HUES64 (cell line): ENCODE results near the gene CHST11.

Experiments used
- H3K27ac ChIP-seq: 2 replicates; pipeline ENCODE4 v1.7.0; 2013; ENCODE audit warnings: low read depth, low read length, inconsistent platforms
- H3K27me3 ChIP-seq: 2 replicates; pipeline ENCODE4 v1.6.1; 2013; ENCODE audit warnings: mild to moderate bottlenecking, low read length; ENCODE audit not compliant: insufficient read depth
- H3K36me3 ChIP-seq: 2 replicates; pipeline ENCODE4 v1.6.1; 2013; ENCODE audit warnings: mild to moderate bottlenecking, low read length; ENCODE audit not compliant: insufficient read depth
- H3K4me1 ChIP-seq: 2 replicates; pipeline ENCODE4 v1.6.1; 2013; ENCODE audit warnings: mild to moderate bottlenecking, low read length, moderate library complexity; ENCODE audit not compliant: insufficient read depth
- H3K4me3 ChIP-seq: 2 replicates; pipeline ENCODE4 v1.5.1; 2013; ENCODE audit warnings: mild to moderate bottlenecking, low read length, moderate library complexity
- H3K9ac ChIP-seq: 2 replicates; pipeline ENCODE4 v1.6.1; 2013; ENCODE audit warnings: mild to moderate bottlenecking, low read depth, low read length
- H3K9me3 ChIP-seq: 2 replicates; pipeline ENCODE4 v1.6.1; 2013; ENCODE audit warnings: low read depth, low read length; ENCODE audit not compliant: insufficient read depth
- WGBS: fragments of 150-250, 120-280 bp; methylation state at CpG from one replicate; pipeline ENCODE4 v1.1.7; 2013; ENCODE audit warnings: missing lambda C conversion rate; 5-methylcytosine and 5-hydroxymethylcytosine counted together

CHST11 gene

DNA sequence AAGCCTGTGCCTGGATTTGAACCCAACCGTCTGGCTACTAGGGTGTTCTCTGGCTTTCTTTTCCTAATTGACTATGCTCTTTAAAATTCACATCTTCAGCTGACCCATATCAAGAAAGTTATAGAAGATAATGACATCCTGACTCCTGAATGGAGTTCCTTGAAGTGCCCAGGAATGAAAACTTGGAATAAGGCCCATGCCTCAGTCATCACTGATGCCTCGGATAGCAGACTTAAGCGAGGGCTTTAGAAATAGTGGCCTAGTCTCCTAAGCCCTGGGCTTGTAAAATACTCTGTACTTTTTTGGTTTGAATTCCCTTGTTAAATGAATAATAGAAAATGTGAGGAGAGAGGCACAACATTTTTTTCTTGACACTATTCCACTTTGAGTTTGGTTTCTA lies 39.0 kb downstream of the CHST11 start:
- Histone ChIP-seq H3K9me3 (no peaks in the 10 kb centered on the region), H3K27me3 (no peaks in the 10 kb centered on the region), H3K4me1 (peaks cover 13% of the 10 kb centered on the region), H3K36me3 (no peaks in the 10 kb centered on the region), H3K27ac (no peak overlapping the region), H3K9ac (no peak overlapping the region), H3K4me3 (no peak overlapping the region)
- WGBS, result 93% methylated on average over 3 of the region's 3 CpGs

DNA sequence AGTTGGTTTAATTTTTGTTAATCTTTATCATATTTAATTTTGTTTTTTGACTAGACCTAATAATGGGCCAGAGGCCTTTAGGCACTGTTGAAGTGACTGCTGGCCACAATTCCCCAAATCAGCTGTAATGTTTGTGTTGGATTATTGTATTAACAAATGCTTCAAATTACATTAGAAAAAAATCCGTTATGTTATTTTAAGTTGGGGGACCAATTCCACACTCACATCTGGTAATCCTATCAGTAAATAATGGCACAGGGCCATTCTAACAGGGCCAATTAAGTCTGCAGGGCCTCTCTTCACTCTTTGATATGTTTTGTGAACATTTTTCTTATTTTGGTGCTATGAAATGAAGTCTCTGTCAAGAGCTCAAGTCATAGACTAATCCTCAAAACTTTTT lies 39.6 kb downstream of the CHST11 start:
- H3K27ac ChIP-seq, result no peak overlapping the region
- H3K9me3 ChIP-seq, result no peaks in the 10 kb centered on the region
- H3K27me3 ChIP-seq, result no peaks in the 10 kb centered on the region
- H3K9ac ChIP-seq, result no peak overlapping the region
- no peaks in the 10 kb centered on the region for H3K36me3 ChIP-seq
- WGBS, result 100% methylated on average over 1 of the region's 1 CpG
- H3K4me1 ChIP-seq, result peaks cover 17% of the 10 kb centered on the region
- H3K4me3 ChIP-seq, result no peak overlapping the region

DNA sequence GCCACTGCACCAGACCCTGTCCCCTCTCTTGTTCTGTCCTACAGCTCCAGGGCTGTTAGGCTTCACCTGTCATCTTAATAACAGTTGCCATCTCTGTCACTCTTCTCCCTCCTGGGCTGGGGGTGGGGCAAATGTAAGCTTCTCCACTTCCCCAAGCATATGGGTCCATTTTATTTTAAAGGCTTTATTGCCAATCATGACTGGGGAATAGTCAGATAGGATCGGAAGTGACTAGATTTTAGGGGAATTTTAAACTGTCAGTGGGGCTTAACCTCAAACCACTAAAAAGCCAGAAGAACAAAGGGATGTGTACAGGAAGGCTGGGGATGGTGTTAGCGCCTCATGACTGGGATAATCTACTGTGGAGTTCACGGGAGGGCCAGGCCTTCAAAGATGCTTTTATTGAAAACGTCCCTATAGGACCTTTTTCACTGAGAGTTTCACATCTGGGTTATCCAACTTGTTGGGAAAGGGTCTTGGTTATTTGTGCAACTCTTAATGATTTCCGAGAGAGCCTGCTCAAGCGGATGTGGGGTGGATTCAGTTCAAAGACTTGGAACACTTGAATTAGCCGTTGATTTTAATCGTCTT lies 41.6 kb downstream of the CHST11 start:
- 90% methylated on average over 8 of the region's 8 CpGs for WGBS
- Histone ChIP-seq H3K36me3 (no peaks in the 10 kb centered on the region), H3K9me3 (no peaks in the 10 kb centered on the region), H3K27me3 (no peaks in the 10 kb centered on the region), H3K9ac (no peak overlapping the region), H3K4me1 (peaks cover 17% of the 10 kb centered on the region), H3K4me3 (no peak overlapping the region), H3K27ac (no peak overlapping the region)

DNA sequence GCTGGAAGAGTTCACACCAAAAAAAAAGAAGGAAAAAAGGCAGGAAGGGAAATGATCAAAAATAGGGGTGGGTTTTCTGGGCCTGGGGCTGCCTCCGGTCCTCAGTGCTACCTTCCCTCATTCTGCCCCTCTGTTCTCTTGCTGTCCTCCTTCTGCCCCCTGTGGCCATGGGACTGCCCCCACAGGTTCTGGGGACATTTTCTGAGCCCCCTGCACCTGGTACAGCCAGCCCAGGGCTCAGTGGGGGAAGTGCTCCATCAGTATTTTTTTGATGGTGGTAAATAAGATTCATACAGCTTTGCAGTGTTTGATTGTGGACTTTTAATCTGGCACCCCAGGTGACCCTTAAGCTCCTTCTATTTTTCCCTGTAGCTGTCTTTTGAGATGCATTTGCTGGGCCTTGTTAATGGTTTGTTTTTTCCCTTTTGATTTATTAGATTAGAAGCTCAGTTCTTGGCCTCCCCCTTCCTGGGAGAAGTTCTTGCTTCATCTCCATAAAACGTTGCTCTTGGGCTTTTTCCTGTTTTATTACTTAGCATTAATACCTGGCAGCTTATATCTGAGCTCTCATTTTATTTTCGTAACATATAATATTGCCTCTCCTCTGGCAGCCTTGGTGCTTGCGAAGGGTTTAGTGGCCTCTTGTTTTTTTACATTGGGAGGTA lies 43.1 kb downstream of the CHST11 start:
- H3K36me3 ChIP-seq, result no peaks in the 10 kb centered on the region
- WGBS, result 73% methylated on average over 4 of the region's 4 CpGs

DNA sequence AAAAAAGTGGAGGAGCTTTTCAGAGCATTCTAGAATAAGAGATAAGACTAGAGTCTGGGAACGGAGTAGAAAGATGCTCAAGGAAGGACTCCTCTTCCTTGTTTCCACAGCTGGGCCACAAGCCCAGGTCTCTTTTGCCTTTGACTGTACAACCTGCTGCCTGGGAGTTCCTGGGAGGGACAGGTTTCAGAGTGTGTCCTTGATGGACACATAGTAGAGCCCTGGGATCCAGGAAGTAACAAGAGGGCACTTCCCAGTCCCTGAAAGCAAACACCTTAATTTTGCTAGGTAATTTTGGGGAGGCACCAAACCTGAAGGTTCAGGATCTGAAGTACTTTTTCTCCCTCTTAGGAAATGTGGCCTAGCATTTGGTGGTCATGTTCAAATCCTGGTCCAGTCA lies 44.4 kb downstream of the CHST11 start:
- no peak overlapping the region for H3K9ac ChIP-seq
- 90% methylated on average over 1 of the region's 1 CpG for WGBS

More for the DNA sequence above, 43.1 kb downstream of the CHST11 start:
- peaks cover 20% of the 10 kb centered on the region for H3K4me1 ChIP-seq
- H3K27ac ChIP-seq, result no peak overlapping the region
- no peak overlapping the region for H3K4me3 ChIP-seq
- H3K27me3 ChIP-seq, result no peaks in the 10 kb centered on the region
- H3K9me3 ChIP-seq, result no peaks in the 10 kb centered on the region
- no peak overlapping the region for H3K9ac ChIP-seq

DNA sequence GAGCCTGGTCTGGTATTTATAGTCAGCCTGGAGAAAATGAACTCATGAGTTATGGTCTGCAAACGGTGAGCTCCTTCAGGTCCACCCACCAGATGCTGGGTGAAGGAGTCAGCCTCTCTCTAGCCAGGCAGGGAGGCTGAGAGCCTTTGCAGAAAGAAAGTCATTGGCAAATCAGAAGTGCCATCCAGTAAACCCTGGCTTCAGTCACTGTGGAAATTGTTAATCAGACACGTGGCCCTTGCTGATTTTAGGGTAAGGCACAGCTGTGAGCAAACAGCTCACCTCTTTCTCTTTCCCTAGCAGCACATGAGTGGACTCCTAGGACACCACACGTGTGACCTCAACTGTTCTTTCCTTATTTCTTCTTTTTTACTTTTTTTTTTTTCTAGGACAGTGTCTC lies 44.9 kb downstream of the CHST11 start:
- Histone ChIP-seq H3K9ac (no peak overlapping the region), H3K36me3 (no peaks in the 10 kb centered on the region), H3K9me3 (no peaks in the 10 kb centered on the region), H3K4me3 (no peak overlapping the region), H3K4me1 (peaks cover 24% of the 10 kb centered on the region), H3K27ac (no peak overlapping the region), H3K27me3 (no peaks in the 10 kb centered on the region)
- WGBS, result 91% methylated on average over 3 of the region's 3 CpGs

More for the DNA sequence above, 44.4 kb downstream of the CHST11 start:
- peaks cover 20% of the 10 kb centered on the region for H3K4me1 ChIP-seq
- no peak overlapping the region for H3K4me3 ChIP-seq
- H3K27ac ChIP-seq, result no peak overlapping the region
- no peaks in the 10 kb centered on the region for H3K27me3 ChIP-seq
- no peaks in the 10 kb centered on the region for H3K9me3 ChIP-seq
- H3K36me3 ChIP-seq, result no peaks in the 10 kb centered on the region

DNA sequence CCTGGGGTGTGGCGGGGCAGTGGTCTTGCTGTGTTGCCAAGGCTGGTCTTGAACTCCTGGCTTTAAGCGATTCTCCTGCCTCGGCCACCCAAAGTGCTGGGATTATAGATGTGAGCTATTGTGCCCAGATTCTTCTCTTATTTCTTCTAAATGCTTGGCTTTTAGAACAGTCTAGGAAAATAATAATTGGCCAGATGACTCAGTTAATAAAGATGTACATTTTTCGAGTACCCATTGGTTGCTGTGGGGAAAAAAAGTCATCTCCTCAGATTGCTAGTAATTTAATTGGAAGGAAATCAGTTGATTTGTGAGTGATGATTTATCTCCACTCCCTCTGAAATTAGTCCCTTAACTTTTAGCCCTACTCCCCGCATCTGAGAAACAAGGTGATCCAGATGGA lies 45.5 kb downstream of the CHST11 start:
- Histone ChIP-seq H3K9ac (no peak overlapping the region), H3K27ac (no peak overlapping the region), H3K27me3 (no peaks in the 10 kb centered on the region), H3K4me3 (no peak overlapping the region), H3K4me1 (peaks cover 30% of the 10 kb centered on the region), H3K36me3 (no peaks in the 10 kb centered on the region), H3K9me3 (no peaks in the 10 kb centered on the region)
- 92% methylated on average over 5 of the region's 5 CpGs for WGBS

DNA sequence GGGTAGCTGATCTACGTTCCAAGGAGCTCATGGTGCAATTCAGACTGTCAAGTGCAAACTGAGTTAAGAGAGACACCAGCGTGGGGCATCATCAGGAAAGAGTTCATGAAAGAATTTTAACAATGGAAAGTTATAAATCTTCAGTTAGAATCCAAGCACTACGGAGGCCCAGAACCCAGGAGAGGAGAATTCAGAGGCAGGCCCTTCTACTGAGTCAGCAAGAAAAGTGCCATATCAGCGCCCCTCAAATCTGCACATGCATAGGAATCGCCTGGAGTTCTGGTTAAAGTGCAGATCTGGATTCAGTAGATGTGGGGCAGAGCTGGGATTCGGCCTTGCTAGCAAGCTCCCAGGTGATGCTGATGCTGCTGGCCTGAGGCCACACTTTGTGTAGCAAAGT lies 45.9 kb downstream of the CHST11 start:
- Histone ChIP-seq H3K9ac (no peak overlapping the region), H3K4me3 (no peak overlapping the region), H3K36me3 (no peaks in the 10 kb centered on the region), H3K27ac (no peak overlapping the region), H3K27me3 (no peaks in the 10 kb centered on the region), H3K4me1 (peaks cover 34% of the 10 kb centered on the region), H3K9me3 (no peaks in the 10 kb centered on the region)
- WGBS, result 78% methylated on average over 6 of the region's 6 CpGs

DNA sequence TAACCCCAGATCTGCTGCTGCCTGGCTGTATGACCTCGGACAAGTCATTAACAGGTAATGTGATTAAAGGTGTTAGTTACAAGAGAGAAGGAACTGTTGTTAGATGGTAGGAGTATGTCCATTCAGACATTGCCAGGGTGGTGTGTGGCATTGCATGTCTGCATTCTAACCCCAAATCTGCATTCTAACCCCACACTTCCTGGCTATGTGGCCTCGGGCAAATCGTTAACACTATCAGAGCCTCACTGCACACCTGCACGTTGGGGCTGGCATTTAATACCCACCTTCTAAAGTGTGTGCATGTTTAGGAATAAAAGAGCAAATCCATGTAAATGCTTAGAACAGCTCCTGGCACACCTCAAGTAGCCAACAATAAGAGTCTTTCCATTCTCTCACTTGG lies 46.4 kb downstream of the CHST11 start:
- Histone ChIP-seq H3K27ac (no peak overlapping the region), H3K9me3 (no peaks in the 10 kb centered on the region), H3K36me3 (no peaks in the 10 kb centered on the region), H3K4me3 (no peak overlapping the region), H3K9ac (no peak overlapping the region), H3K4me1 (peaks cover 39% of the 10 kb centered on the region), H3K27me3 (no peaks in the 10 kb centered on the region)
- 78% methylated on average over 4 of the region's 4 CpGs for WGBS

DNA sequence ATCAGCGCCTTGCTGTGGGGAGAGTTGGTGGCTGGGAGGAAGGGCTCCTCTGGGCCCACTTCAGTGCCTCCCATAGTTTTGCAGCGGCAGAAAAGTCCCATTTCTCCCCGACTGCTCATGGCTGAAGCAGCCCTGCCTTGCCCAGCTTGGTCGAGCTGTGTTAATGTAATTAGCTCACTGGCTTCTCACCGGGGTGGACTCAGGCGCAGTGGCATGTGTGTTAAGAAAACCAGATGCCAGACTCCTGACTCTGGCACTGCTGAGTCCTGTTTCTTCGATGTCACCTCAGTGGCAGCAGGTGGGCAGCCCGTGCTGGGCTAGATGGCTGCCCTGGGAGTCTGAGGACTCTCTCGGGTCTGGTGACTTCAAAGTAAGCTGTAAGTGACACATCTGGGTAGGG lies 47.4 kb downstream of the CHST11 start:
- Histone ChIP-seq H3K4me3 (no peak overlapping the region), H3K36me3 (no peaks in the 10 kb centered on the region), H3K9me3 (no peaks in the 10 kb centered on the region), H3K27me3 (no peaks in the 10 kb centered on the region), H3K4me1 (peaks cover 39% of the 10 kb centered on the region), H3K9ac (no peak overlapping the region), H3K27ac (no peak overlapping the region)
- WGBS, result 88% methylated on average over 9 of the region's 9 CpGs

DNA sequence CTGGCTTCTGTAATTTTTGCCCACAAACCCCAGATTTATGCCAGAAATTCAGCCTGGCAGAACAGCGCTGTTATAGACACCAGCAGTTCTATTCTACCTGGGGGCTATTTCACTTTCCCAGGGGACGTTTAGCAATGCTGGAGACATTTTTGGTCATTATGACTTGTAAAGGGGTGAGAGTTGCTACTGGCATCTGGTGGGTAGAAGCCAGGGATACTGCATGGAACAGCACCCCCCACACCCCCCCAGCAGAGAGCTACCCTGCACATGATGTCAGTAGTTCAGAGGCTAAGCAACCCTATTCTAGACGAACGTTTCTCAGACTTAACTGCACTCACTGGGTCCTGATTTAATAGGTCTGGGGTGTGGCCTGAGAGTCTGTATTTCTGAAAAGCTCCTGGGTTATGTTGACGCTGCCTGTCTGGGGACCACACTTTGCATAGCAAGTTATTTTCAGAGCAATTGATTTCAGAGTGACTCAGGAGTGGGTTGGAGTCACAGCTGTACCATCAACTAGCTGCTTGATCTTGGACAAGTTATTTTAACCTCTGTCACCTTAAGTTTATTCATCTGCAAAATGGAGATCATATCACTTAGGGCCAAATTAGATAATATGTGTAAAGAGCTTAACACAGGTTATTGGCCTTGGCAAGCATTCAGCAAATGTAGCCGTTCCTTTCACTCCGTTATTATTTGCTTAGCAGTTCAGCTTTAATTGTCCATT lies 48.5 kb downstream of the CHST11 start:
- H3K4me3 ChIP-seq, result no peak overlapping the region
- no peaks in the 10 kb centered on the region for H3K27me3 ChIP-seq
- no peaks in the 10 kb centered on the region for H3K36me3 ChIP-seq
- WGBS, result 82% methylated on average over 7 of the region's 7 CpGs
- peaks cover 31% of the 10 kb centered on the region for H3K4me1 ChIP-seq
- H3K27ac ChIP-seq, result no peak overlapping the region
- H3K9ac ChIP-seq, result no peak overlapping the region
- H3K9me3 ChIP-seq, result no peaks in the 10 kb centered on the region
